ENCODE measurements around the gene SEZ6L.

The SEZ6L gene

GRCh38 chr22:26168939-26169314, 335 bp upstream of the SEZ6L start:
- Histone ChIP-seq H3K79me2 (ENCODE audit: insufficient read depth, low read length) (no peaks in the 10 kb centered on the region), H3K4me3 (ENCODE audit: low read depth, low read length, poor library complexity, severe bottlenecking) (no peak overlapping the region), H3F3A (ENCODE audit: insufficient read depth, low read length) (no peaks in the 10 kb centered on the region), H3K36me3 (ENCODE audit: insufficient read depth, low read length) (no peaks in the 10 kb centered on the region), H3K4me2 (ENCODE audit: low read length) (no peak overlapping the region), H3K4me1 (ENCODE audit: insufficient read depth, low read length, severe bottlenecking) (no peaks in the 10 kb centered on the region), H3K9me2 (ENCODE audit: low read depth, low read length) (no peaks in the 10 kb centered on the region), H4K20me1 (ENCODE audit: insufficient read depth, low read length) (no peaks in the 10 kb centered on the region), H3K27ac (ENCODE audit: low read depth, low read length, poor library complexity, severe bottlenecking) (no peak overlapping the region), H3K27me3 (ENCODE audit: insufficient read depth, low read length) (no peaks in the 10 kb centered on the region), H2AFZ (ENCODE audit: low read length) (no peak overlapping the region), H3K9me3 (ENCODE audit: low read length) (no peaks in the 10 kb centered on the region), H3K9ac (ENCODE audit: low read length) (no peak overlapping the region)
- no peak for TF ChIP-seq EZH2 (IDR thresholded peaks at IDR 0.05; ENCODE audit: borderline replicate concordance, low read length)
- TF ChIP-seq CTCF (IDR thresholded peaks at IDR 0.05; ENCODE audit: low read length) = no peak

GRCh38 chr22:26170112-26170492, 840 bp downstream of the SEZ6L start:
- H3K9ac ChIP-seq (ENCODE audit: low read length) = no peak overlapping the region
- no peaks in the 10 kb centered on the region for H4K20me1 ChIP-seq (ENCODE audit: insufficient read depth, low read length)
- no peak overlapping the region for H2AFZ ChIP-seq (ENCODE audit: low read length)
- H3K79me2 ChIP-seq (ENCODE audit: insufficient read depth, low read length) = no peaks in the 10 kb centered on the region
- no peaks in the 10 kb centered on the region for H3F3A ChIP-seq (ENCODE audit: insufficient read depth, low read length)
- H3K9me2 ChIP-seq (ENCODE audit: low read depth, low read length) = no peaks in the 10 kb centered on the region
- no peaks in the 10 kb centered on the region for H3K4me1 ChIP-seq (ENCODE audit: insufficient read depth, low read length, severe bottlenecking)
- no peaks in the 10 kb centered on the region for H3K9me3 ChIP-seq (ENCODE audit: low read length)
- TF ChIP-seq EZH2 (IDR thresholded peaks at IDR 0.05; ENCODE audit: borderline replicate concordance, low read length) (no peak), CTCF (IDR thresholded peaks at IDR 0.05; ENCODE audit: low read length) (no peak)
- no peak overlapping the region for H3K27ac ChIP-seq (ENCODE audit: low read depth, low read length, poor library complexity, severe bottlenecking)
- H3K27me3 ChIP-seq (ENCODE audit: insufficient read depth, low read length) = no peaks in the 10 kb centered on the region
- H3K4me3 ChIP-seq (ENCODE audit: low read depth, low read length, poor library complexity, severe bottlenecking) = no peak overlapping the region
- no peak overlapping the region for H3K4me2 ChIP-seq (ENCODE audit: low read length)
- H3K36me3 ChIP-seq (ENCODE audit: insufficient read depth, low read length) = no peaks in the 10 kb centered on the region

- no peaks in the 10 kb centered on the region for H3K9me2 ChIP-seq (ENCODE audit: low read depth, low read length)
- no peak overlapping the region for H3K27ac ChIP-seq (ENCODE audit: low read depth, low read length, poor library complexity, severe bottlenecking)
- no peaks in the 10 kb centered on the region for H3F3A ChIP-seq (ENCODE audit: insufficient read depth, low read length)
- H3K9ac ChIP-seq (ENCODE audit: low read length) = no peak overlapping the region
- no peaks in the 10 kb centered on the region for H3K79me2 ChIP-seq (ENCODE audit: insufficient read depth, low read length)
- H2AFZ ChIP-seq (ENCODE audit: low read length) = no peak overlapping the region
- no peaks in the 10 kb centered on the region for H3K9me3 ChIP-seq (ENCODE audit: low read length)
- TF ChIP-seq CTCF (IDR thresholded peaks at IDR 0.05; ENCODE audit: low read length) (no peak), EZH2 (IDR thresholded peaks at IDR 0.05; ENCODE audit: borderline replicate concordance, low read length) (no peak)
- H4K20me1 ChIP-seq (ENCODE audit: insufficient read depth, low read length) = no peaks in the 10 kb centered on the region
- no peaks in the 10 kb centered on the region for H3K4me1 ChIP-seq (ENCODE audit: insufficient read depth, low read length, severe bottlenecking)
- no peak overlapping the region for H3K4me3 ChIP-seq (ENCODE audit: low read depth, low read length, poor library complexity, severe bottlenecking)
- no peaks in the 10 kb centered on the region for H3K27me3 ChIP-seq (ENCODE audit: insufficient read depth, low read length)
- no peaks in the 10 kb centered on the region for H3K36me3 ChIP-seq (ENCODE audit: insufficient read depth, low read length)
- no peak overlapping the region for H3K4me2 ChIP-seq (ENCODE audit: low read length)
These were observed 1.7 kb downstream of the SEZ6L start for GRCh38 chr22:26170795-26171580.
